GM19467 (cell line): Measurements from ENCODE around the gene LZTR1.
A peak's percentile ranks its signal among the peaks of the same experiment; 100 is the strongest.

Experiments used
- ATAC-seq: cut with Tn5 transposase; IDR thresholded peaks from one replicate; pipeline ENCODE4 v1.9.1; 2021; ENCODE audit warnings: mild to moderate bottlenecking, moderate library complexity; ENCODE audit not compliant: unreplicated experiment

LZTR1 gene

GRCh38 chr22:21013657-21014201 lies 31.6 kb downstream of the LZTR1 start:
- ATAC-seq = no peak

DNA sequence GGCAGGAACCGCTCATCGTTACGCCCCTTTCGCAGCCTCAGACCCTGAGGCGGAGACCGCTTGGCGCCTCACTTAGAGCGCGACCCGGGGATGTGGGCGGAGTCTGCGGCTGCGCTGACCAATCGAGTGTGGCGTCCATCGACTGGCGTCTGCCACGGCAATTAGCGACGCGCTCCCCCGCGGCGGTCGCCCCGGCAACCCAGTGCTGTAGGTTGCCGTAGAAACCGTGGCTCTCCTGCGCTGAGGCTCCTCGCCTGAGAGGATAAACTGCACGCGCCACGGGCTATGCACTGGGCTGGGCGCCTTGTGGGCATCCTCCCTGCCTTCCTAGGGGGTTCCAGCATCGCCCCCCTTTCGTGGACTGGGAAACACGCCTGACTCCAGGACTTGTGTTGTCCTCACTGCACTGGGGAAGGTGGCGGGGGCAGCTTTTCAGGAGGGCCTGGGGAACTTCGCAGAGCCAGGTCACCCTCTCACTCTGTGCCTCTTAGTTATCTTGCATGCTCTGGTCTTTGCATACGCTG lies 32.2 kb downstream of the LZTR1 start:
- ATAC-seq = peak; percentile 78

DNA sequence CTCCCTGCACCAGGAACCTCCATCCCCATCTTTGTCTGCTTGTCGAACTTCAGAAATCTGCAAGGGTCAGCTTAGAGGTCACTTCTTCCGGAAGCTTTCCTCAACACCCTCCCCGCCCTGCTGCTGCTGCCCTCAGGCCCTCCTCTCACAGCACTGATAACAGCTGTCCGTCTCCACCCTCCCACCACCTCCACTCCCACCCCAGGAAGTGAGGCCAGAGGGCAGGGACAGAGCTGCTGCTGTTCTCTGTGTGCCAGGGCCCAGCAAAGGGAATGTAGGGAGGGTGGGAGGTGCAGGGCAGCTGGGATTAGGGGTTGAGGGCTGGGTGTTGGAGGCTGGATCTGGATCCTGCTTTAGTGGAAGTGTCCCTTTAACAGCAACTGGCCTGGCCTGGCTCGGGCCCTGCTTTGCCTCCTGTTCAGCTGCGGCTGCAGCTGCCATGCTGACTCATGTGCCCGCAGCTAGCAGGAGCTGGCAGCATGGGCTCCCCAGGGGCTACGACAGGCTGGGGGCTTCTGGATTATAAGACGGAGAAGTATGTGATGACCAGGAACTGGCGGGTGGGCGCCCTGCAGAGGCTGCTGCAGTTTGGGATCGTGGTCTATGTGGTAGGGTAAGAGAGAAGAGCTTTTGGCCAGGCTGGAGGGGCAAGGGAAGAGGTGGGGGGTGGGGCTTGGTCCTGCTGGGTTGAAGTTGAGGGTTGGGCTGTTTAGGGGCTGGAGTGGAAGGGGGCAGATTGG lies 32.8 kb downstream of the LZTR1 start, which contains the start of gene P2RX6:
Gene P2RX6, plus strand, starts transcription at position 440 of the 740 bp plus-strand sequence. Its CDS starts 10 bp downstream, at position 450.
- no peak for ATAC-seq

- ATAC-seq = no peak
Observed at GRCh38 chr22:21015466-21016006, 33.4 kb downstream of the LZTR1 start.

- no peak for ATAC-seq
Observed at GRCh38 chr22:21016644-21017420, 34.7 kb downstream of the LZTR1 start.

DNA sequence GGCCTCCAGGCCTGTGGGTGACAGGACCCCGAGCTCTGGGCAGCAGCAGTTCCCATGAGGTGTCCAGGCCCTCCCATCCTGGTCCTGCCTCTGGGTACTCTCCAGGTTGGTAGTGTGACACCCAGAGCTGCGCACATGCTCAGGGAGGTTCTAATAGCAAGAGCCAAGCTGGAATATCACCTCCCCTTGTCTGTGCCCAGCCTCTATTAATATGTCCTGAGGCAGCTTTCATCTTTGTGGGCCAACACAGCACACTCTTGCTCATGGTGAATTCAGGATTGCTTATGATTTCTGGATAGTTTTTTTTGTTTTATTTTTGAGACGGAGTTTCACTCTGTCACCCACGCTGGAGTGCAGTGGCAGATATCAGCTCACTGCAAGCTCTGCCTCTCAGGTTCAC lies 36.2 kb downstream of the LZTR1 start:
- no peak for ATAC-seq

GRCh38 chr22:21020802-21021429 lies 38.8 kb downstream of the LZTR1 start:
- ATAC-seq = no peak

DNA sequence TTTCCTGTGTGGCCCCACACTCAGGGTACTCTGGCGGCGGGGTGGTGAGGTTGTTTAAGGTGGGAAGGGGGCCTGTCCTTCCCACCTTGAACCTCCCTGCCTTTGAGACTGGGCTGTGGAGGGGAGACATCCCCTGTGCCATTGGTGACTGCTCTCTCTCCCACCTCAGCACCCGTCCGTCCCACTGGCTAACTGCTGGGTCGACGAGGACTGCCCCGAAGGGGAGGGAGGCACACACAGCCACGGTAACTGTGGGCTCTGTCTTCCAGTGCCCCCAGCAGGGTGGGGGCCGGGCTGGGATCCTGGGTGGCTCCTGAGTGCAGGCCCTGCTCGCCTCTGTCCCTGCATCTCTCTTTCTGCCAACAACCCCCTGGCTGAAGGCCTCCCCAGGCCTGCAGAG lies 40.4 kb downstream of the LZTR1 start:
- no peak for ATAC-seq

GRCh38 chr22:21022955-21023614 lies 41.0 kb downstream of the LZTR1 start:
- ATAC-seq = no peak

DNA sequence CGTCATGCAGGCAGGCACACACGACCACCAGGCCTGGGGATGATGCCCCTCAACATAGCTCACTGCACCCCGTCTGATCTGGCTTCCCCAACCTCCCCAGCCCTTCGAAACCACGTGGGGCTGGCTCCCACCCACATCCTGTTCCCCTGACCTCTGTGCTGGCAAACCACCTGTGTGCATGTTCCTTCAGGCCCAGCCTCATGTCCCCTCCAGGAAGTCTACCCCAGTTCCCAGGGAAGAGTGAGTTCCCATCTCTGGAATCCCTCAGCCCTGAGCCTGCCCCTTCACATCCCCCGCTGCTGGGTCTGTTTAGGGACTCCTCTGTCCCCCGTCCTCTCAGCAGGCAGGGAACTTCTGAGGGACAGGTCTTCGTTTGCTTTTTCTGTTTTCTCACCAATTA lies 43.2 kb downstream of the LZTR1 start:
- ATAC-seq = no peak

- ATAC-seq = no peak
Observed at GRCh38 chr22:21025763-21026755, 44.0 kb downstream of the LZTR1 start.

- ATAC-seq = no peak
Observed at GRCh38 chr22:21026783-21027692, 44.9 kb downstream of the LZTR1 start.

- ATAC-seq = no peak
Observed at GRCh38 chr22:21028277-21029251, 46.5 kb downstream of the LZTR1 start.

DNA sequence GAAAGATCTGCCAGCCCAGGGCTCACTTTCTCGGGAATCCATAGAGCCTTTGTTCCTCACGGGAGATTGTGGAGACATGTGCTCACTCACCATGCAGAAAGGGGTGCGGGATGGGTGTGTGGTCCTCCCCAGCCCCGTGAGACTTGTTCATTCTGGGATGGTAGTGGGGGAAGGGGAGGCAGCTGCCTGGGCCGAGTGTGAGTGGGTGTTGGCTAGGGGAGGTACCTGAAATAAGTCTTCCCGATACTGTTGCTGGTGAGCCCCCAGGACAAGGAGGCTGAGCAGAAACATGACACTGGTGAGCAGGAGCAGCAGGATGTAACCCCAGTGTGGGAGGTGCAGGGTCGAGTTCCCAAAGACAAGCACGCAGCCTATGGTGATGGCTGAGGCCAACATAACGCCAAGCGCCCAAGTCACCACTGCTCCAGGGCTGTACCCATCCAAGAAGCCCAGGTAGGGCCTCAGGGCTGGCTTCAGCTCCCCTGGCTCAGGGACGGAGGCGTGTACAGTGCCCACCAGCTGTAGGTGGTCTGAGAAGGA lies 47.5 kb downstream of the LZTR1 start:
- ATAC-seq = no peak

DNA sequence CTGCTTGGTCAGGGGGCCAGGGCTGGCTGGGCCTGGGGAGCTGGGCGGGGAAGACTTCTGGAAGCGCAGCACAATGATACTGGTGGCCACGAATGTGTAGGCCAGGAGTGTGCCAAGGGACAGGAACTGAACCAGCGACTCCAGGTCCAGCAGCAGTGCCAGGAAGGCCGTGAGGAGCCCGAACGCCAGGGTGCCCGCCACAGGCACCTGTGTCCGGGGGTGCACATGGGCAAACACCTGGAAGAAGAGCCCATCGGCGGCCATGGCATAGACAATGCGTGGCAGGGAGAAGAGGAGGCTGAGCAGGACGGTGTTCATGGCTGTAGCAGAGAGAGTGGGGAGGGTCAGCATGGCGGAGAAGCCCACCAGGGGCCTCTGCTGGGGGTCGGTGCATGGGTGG lies 47.9 kb downstream of the LZTR1 start:
- no peak for ATAC-seq

DNA sequence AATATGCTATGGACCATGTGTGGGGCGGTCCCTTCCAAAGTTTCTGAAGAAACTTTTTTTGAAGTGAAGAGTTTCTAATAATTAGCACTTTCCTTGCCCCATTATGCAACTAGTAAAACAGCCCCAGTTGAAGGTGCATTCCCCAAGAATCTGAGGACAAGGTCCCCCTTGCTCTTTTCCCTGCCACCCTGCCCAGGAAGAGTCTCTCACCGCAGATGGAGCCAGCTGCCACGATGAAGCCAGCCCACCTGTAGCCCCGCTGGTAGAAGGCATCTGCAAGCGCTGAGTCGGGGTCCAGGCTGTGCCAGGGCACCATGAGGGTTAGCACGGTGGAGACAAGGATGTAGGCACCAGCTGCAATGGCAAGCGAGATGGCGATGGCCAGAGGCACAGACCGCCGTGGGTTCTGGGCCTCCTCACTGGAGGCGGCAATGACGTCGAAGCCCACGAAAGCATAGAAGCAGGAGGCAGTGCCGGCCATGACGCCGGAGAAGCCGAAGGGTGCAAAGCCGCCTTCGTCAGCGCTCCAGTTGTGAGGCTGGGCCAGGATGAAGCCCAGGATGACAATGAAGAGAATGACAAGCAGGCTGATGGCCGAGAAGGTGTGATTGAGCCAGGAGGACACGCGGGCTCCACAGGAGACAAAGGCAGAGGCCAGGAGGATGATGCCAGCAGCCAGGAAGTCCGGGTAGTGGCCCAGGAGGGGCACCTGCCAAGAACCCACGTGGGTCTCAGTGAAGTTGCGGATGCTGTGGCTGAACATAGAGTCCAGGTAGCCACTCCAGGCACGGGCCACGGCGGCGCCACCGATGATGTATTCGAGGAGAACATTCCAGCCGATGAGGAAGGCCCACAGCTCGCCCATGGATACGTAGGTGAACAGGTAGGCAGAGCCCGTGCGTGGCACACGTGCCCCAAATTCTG lies 48.8 kb downstream of the LZTR1 start:
- no peak for ATAC-seq
